MM.1S (cell line): ENCODE data around the gene EHHADH.

Experiments used
- DNase-seq: peaks from one replicate; pipeline ENCODE4 v3.0.0-alpha.2; 2015
- H2AFZ ChIP-seq: fragments of 300-600 bp; sonication (generic); 2 replicates; pipeline ENCODE4 v1.6.0; 2016; ENCODE audit warnings: antibody characterized with exemption, low read length
- H3F3A ChIP-seq: fragments of 300-600 bp; sonication (generic); 2 replicates; pipeline ENCODE4 v1.6.1; 2016; ENCODE audit warnings: mild to moderate bottlenecking, antibody characterized with exemption, low read length, moderate library complexity, mixed read lengths; ENCODE audit not compliant: insufficient read depth
- H3K27ac ChIP-seq: fragments of 300-600 bp; sonication (generic); 2 replicates; pipeline ENCODE4 v1.5.1; 2016; ENCODE audit warnings: mild to moderate bottlenecking, low read length
- H3K27me3 ChIP-seq: fragments of 300-600 bp; sonication (generic); replicated peaks from 2 replicates; pipeline ENCODE4 v1.6.0; 2016; ENCODE audit warnings: low read length; ENCODE audit not compliant: insufficient read depth
- H3K36me3 ChIP-seq: fragments of 300-600 bp; sonication (generic); replicated peaks from 2 replicates; pipeline ENCODE4 v1.6.1; 2016; ENCODE audit warnings: mild to moderate bottlenecking, low read length, mixed read lengths; ENCODE audit not compliant: insufficient read depth
- H3K4me1 ChIP-seq: fragments of 300-600 bp; sonication (generic); 2 replicates; pipeline ENCODE4 v1.6.1; 2016; ENCODE audit warnings: low read length, mixed read lengths
- H3K4me2 ChIP-seq: fragments of 300-600 bp; sonication (generic); 2 replicates; pipeline ENCODE4 v1.6.0; 2016; ENCODE audit warnings: low read depth, low read length
- H3K4me3 ChIP-seq: fragments of 300-600 bp; sonication (generic); 2 replicates; pipeline ENCODE4 v1.5.1; 2016; ENCODE audit warnings: low read length, mixed read lengths
- H3K79me2 ChIP-seq: fragments of 300-600 bp; sonication (generic); 2 replicates; pipeline ENCODE4 v1.6.1; 2016; ENCODE audit warnings: mixed run types, low read length, mixed read lengths
- H3K9ac ChIP-seq: fragments of 300-600 bp; sonication (generic); 2 replicates; pipeline ENCODE4 v1.6.1; 2016; ENCODE audit warnings: low read length, mixed read lengths
- H3K9me2 ChIP-seq: fragments of 300-600 bp; sonication (generic); replicated peaks from 2 replicates; pipeline ENCODE4 v1.6.1; 2016; ENCODE audit warnings: mild to moderate bottlenecking, low read length, mixed read lengths; ENCODE audit not compliant: insufficient read depth
- H3K9me3 ChIP-seq: fragments of 300-600 bp; sonication (generic); replicated peaks from 2 replicates; pipeline ENCODE4 v1.6.1; 2016; ENCODE audit warnings: mild to moderate bottlenecking, low read length, mixed read lengths; ENCODE audit not compliant: insufficient read depth
- H4K20me1 ChIP-seq: fragments of 300-600 bp; sonication (generic); 2 replicates; pipeline ENCODE4 v1.6.1; 2016; ENCODE audit warnings: mild to moderate bottlenecking, low read length, moderate library complexity, mixed read lengths; ENCODE audit not compliant: insufficient read depth
- EZH2 ChIP-seq: fragments of 300-600 bp; sonication (generic); optimal IDR thresholded peaks from 2 replicates; pipeline ENCODE3; 2017; ENCODE audit warnings: low read depth, mild to moderate bottlenecking, antibody characterized with exemption, low read length, mixed read lengths
- EZH2phosphoT487 ChIP-seq: fragments of 300-600 bp; sonication (generic); IDR thresholded peaks from 2 replicates; pipeline ENCODE4 v1.6.1; 2018; ENCODE audit warnings: antibody characterized with exemption, low read length
- TF ChIP-seq, protein P1 (sequence below): fragments of 300-600 bp; sonication (generic); IDR thresholded peaks from 2 replicates; pipeline ENCODE4 v1.5.1; 2016; ENCODE audit warnings: antibody characterized with exemption, low read length, mixed read lengths

Gene EHHADH

DNA sequence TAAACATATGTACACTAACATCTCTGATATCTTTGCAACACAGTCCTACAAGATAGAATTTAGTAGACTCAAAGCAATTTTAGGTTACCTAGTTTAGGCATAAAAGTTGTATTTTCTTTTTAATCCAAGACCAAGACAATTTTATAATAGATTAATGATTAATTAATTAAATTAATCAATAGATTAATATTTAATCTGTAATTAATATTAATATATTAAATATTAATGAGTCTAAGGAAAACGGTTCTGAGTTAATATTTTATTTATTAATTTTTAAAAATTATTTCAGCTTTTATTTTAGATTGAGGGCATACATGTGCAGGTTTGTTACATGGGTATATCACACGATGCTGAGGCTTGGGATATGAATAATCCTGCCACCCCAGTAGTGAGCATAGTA is 49.0 kb downstream of the EHHADH start:
- H3K4me1 ChIP-seq, result no peaks in the 10 kb centered on the region
- no peaks in the 10 kb centered on the region for H3K27me3 ChIP-seq
- no peak overlapping the region for H2AFZ ChIP-seq
- no peaks in the 10 kb centered on the region for H3F3A ChIP-seq
- no peaks in the 10 kb centered on the region for H3K36me3 ChIP-seq
- H3K9me2 ChIP-seq, result no peaks in the 10 kb centered on the region
- H3K27ac ChIP-seq, result no peak overlapping the region
- no peaks in the 10 kb centered on the region for H3K79me2 ChIP-seq
- no peaks in the 10 kb centered on the region for H3K9me3 ChIP-seq
- H3K4me2 ChIP-seq, result no peak overlapping the region
- TF ChIP-seq EZH2 (no peak), EZH2phosphoT487 (no peak)
- TF ChIP-seq, protein P1, sequence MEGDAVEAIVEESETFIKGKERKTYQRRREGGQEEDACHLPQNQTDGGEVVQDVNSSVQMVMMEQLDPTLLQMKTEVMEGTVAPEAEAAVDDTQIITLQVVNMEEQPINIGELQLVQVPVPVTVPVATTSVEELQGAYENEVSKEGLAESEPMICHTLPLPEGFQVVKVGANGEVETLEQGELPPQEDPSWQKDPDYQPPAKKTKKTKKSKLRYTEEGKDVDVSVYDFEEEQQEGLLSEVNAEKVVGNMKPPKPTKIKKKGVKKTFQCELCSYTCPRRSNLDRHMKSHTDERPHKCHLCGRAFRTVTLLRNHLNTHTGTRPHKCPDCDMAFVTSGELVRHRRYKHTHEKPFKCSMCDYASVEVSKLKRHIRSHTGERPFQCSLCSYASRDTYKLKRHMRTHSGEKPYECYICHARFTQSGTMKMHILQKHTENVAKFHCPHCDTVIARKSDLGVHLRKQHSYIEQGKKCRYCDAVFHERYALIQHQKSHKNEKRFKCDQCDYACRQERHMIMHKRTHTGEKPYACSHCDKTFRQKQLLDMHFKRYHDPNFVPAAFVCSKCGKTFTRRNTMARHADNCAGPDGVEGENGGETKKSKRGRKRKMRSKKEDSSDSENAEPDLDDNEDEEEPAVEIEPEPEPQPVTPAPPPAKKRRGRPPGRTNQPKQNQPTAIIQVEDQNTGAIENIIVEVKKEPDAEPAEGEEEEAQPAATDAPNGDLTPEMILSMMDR, result no peak
- no peak for DNase-seq
- no peak overlapping the region for H3K9ac ChIP-seq
- no peak overlapping the region for H3K4me3 ChIP-seq
- no peaks in the 10 kb centered on the region for H4K20me1 ChIP-seq

- H3K4me3 ChIP-seq, result no peak overlapping the region
- no peaks in the 10 kb centered on the region for H3K36me3 ChIP-seq
- no peaks in the 10 kb centered on the region for H3F3A ChIP-seq
- H3K27me3 ChIP-seq, result no peaks in the 10 kb centered on the region
- no peak overlapping the region for H3K4me2 ChIP-seq
- H3K79me2 ChIP-seq, result no peaks in the 10 kb centered on the region
- TF ChIP-seq EZH2phosphoT487 (no peak), EZH2 (no peak)
- TF ChIP-seq, protein P1, result no peak
- H4K20me1 ChIP-seq, result no peaks in the 10 kb centered on the region
- no peak overlapping the region for H3K27ac ChIP-seq
- no peaks in the 10 kb centered on the region for H3K9me3 ChIP-seq
- H3K4me1 ChIP-seq, result no peaks in the 10 kb centered on the region
- no peak for DNase-seq
- H2AFZ ChIP-seq, result no peak overlapping the region
- no peak overlapping the region for H3K9ac ChIP-seq
- no peaks in the 10 kb centered on the region for H3K9me2 ChIP-seq
Observed at GRCh38 chr3:185200639-185201038, 53.2 kb downstream of the EHHADH start.

GRCh38 chr3:185199671-185200070 is 54.2 kb downstream of the EHHADH start:
- Histone ChIP-seq H2AFZ (no peak overlapping the region), H3K4me3 (no peak overlapping the region), H3K4me2 (no peak overlapping the region), H3K79me2 (no peaks in the 10 kb centered on the region), H3K9ac (no peak overlapping the region), H3K36me3 (no peaks in the 10 kb centered on the region), H3K9me3 (no peaks in the 10 kb centered on the region), H3K27ac (no peak overlapping the region), H3F3A (no peaks in the 10 kb centered on the region), H3K27me3 (no peaks in the 10 kb centered on the region), H3K9me2 (no peaks in the 10 kb centered on the region), H3K4me1 (no peaks in the 10 kb centered on the region), H4K20me1 (no peaks in the 10 kb centered on the region)
- TF ChIP-seq EZH2phosphoT487, result no peak
- TF ChIP-seq, protein P1, result no peak; the same call in 1 of the 2 replicates
- no peak for TF ChIP-seq EZH2
- no peak for DNase-seq

DNA sequence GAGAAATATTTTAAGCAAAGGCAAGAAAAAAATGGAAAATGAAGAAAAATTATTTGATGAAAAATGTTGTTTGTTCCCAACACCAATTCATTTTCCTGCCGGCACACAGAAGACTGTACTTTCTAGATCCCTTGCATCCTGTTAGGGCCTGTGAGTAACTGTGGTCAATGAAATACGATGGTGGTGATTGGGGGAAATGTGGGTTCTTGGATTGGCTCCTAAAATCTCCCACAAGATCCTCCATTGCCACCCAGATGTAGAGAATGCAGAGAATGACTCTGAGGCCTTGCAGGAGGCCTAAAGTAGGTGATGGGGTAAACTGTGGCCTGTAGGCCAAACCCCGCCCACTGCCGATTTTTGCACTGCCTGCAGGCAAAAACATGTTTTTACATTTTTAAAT is 54.6 kb downstream of the EHHADH start:
- no peaks in the 10 kb centered on the region for H3K9me3 ChIP-seq
- no peaks in the 10 kb centered on the region for H3K36me3 ChIP-seq
- H4K20me1 ChIP-seq, result no peaks in the 10 kb centered on the region
- H3K79me2 ChIP-seq, result no peaks in the 10 kb centered on the region
- H2AFZ ChIP-seq, result no peak overlapping the region
- TF ChIP-seq EZH2 (no peak), EZH2phosphoT487 (no peak)
- TF ChIP-seq, protein P1, result no peak
- no peak overlapping the region for H3K9ac ChIP-seq
- no peak overlapping the region for H3K4me3 ChIP-seq
- no peaks in the 10 kb centered on the region for H3K4me1 ChIP-seq
- H3K27me3 ChIP-seq, result no peaks in the 10 kb centered on the region
- DNase-seq, result no peak
- no peak overlapping the region for H3K27ac ChIP-seq
- no peak overlapping the region for H3K4me2 ChIP-seq
- H3K9me2 ChIP-seq, result no peaks in the 10 kb centered on the region
- no peaks in the 10 kb centered on the region for H3F3A ChIP-seq
